CD4-positive, alpha-beta T cell (primary cell): ENCODE results near the gene ADAM10. TPM values are rescaled to one million over a fixed set of nuclear protein-coding genes. Genes with fewer than 3 reads are reported as not detected.

ENCODE experiments used
- ATAC-seq: fragments of 200-7000 bp; cut with Tn5 transposase; one replicate; pipeline ENCODE4 v1.10.0; 2022; ENCODE audit warnings: mild to moderate bottlenecking; ENCODE audit not compliant: poor library complexity
- CTCF ChIA-PET: fragments of 350-600 bp; sonication (Branson Sonifier 250); formaldehyde crosslinking; loops from one replicate; lab custom pipeline; 2021; ENCODE audit warnings: antibody characterized with exemption, inconsistent platforms; lab: Charles Lee
- POLR2A ChIA-PET: fragments of 350-600 bp; sonication (Branson Sonifier 250); formaldehyde crosslinking; loops from one replicate; lab custom pipeline; 2021; ENCODE audit warnings: antibody characterized with exemption, inconsistent platforms; lab: Charles Lee
- DNase-seq, 14 experiments: peaks; one replicate each; pipeline ENCODE4 v3.0.0-alpha.2; 2013 to 2020; ENCODE audit warnings: mixed read lengths in 2 of 14
- H3K27ac ChIP-seq, 2 donors: one replicate each; pipeline versions ENCODE4 v1.5.1 to v1.7.0; 2013; ENCODE audit warnings: low read length in 2 of 2, low read depth in 1 of 2, mild to moderate bottlenecking in 1 of 2
- H3K27me3 ChIP-seq, 2 experiments: 1 replicate in 1 of 2; 2 replicates in 1 of 2; pipeline versions ENCODE4 v1.6.1 to v1.7.0; 2013; ENCODE audit warnings: low read length in 2 of 2, control low read depth in 1 of 2, mild to moderate bottlenecking in 1 of 2, moderate library complexity in 1 of 2; ENCODE audit not compliant: insufficient read depth in 2 of 2, control insufficient read depth in 1 of 2
- H3K36me3 ChIP-seq: one replicate; pipeline ENCODE4 v1.6.1; 2013; ENCODE audit warnings: low read length, control low read depth; ENCODE audit not compliant: insufficient read depth
- H3K4me1 ChIP-seq: one replicate; pipeline ENCODE4 v1.6.1; 2013; ENCODE audit warnings: low read length, control low read depth; ENCODE audit not compliant: insufficient read depth
- H3K4me3 ChIP-seq: one replicate; pipeline ENCODE4 v1.5.1; 2013; ENCODE audit warnings: mild to moderate bottlenecking, low read length, moderate library complexity
- H3K9me3 ChIP-seq, 2 experiments: 1 replicate in 1 of 2; 2 replicates in 1 of 2; pipeline versions ENCODE4 v1.6.1 to v1.7.0; 2013; ENCODE audit warnings: low read length in 2 of 2, mild to moderate bottlenecking in 2 of 2, control low read depth in 1 of 2, moderate library complexity in 1 of 2; ENCODE audit not compliant: control insufficient read depth in 1 of 2, insufficient read depth in 1 of 2
- H3K27ac Mint-ChIP-seq: one replicate; pipeline ENCODE4 v1.8.0; 2020; ENCODE audit warnings: mixed read lengths
- H3K27me3 Mint-ChIP-seq: one replicate; pipeline ENCODE4 v1.8.0; 2021; ENCODE audit warnings: mixed read lengths
- H3K36me3 Mint-ChIP-seq: one replicate; pipeline ENCODE4 v1.8.0; 2021; ENCODE audit warnings: low read depth, mixed read lengths
- H3K4me1 Mint-ChIP-seq: one replicate; pipeline ENCODE4 v1.8.0; 2021; ENCODE audit warnings: low read depth, mixed read lengths
- H3K4me3 Mint-ChIP-seq: one replicate; pipeline ENCODE4 v1.8.0; 2020; ENCODE audit warnings: mild to moderate bottlenecking, mixed read lengths
- H3K9me3 Mint-ChIP-seq: one replicate; pipeline ENCODE4 v1.8.0; 2020; ENCODE audit warnings: mixed read lengths
- CTCF ChIP-seq: fragments of 200-600 bp; IDR thresholded peaks from one replicate; pipeline ENCODE4 v1.8.0; 2022; ENCODE audit warnings: antibody characterized with exemption, mild to moderate bottlenecking
- intact Hi-C, 2 experiments: fragments of 100-400 bp; cut with DNase I in 1 of 2; cut with micrococcal nuclease in 1 of 2; formaldehyde crosslinking; loops; one replicate each; pipeline versions ENCODE4 v1.15.1 to v1.9.0; 2023 to 2025; cut with DNase I, micrococcal nuclease
- total RNA-seq, 174 experiments: library from RNA in 2 of 174; stranded (reverse) in 2 of 174; gene quantifications; one replicate each; pipeline ENCODE4 v1.2.3 and lab custom pipeline; 2021 to 2026

Gene ADAM10
- total RNA-seq, 2 experiments from 2014 or later: 70.5 to 80.4 TPM

DNA sequence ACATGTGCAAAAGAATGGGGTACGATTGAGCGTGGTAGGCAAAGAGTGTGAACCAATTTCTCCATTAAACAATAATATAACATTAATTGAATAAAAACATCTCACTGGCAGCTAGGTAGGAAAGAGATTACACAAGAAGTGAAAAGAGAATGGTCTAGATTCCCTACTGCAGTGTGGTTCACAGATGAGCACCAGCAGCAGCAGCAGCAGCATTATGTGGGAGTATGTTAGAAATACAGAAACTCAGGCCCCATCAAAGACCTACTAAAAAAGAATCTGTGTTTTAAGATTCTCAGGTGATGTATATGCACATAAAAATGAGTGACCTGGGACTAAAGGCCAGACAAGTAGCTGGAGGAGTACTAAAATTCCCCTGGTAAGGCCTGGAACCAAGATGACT lies 118.2 kb downstream of the ADAM10 start:
- H3K4me3 Mint-ChIP-seq: peak overlapping the region; percentile 36
- peaks cover 57% of the 10 kb centered on the region for H3K36me3 Mint-ChIP-seq
- no peak for DNase-seq
- peaks cover 49% of the 10 kb centered on the region for H3K4me1 Mint-ChIP-seq
- H3K4me3 ChIP-seq: no peak overlapping the region
- H3K27ac ChIP-seq: peak overlapping the region in 1 of 2 donors; percentile 19
- TF ChIP-seq CTCF: no peak
- no peaks in the 10 kb centered on the region for H3K4me1 ChIP-seq
- no peaks in the 10 kb centered on the region for H3K27me3 Mint-ChIP-seq
- H3K27ac Mint-ChIP-seq: peak overlapping the region; percentile 98
- no peaks in the 10 kb centered on the region for H3K9me3 ChIP-seq
- no peaks in the 10 kb centered on the region for H3K9me3 Mint-ChIP-seq
- CTCF ChIA-PET: interaction anchor here (1.3 kb wide), 1 partner anchor 111 kb away, joined by 4 read pairs; no protein-coding TSS in a partner anchor
- peaks cover 13% of the 10 kb centered on the region for H3K36me3 ChIP-seq
- intact Hi-C loops: no loop called here
- POLR2A ChIA-PET: interaction anchor here (0.6 kb wide), 1 partner anchor 174 kb away, joined by 3 read pairs; no protein-coding TSS in a partner anchor
- no peak for ATAC-seq
- no peaks in the 10 kb centered on the region for H3K27me3 ChIP-seq

DNA sequence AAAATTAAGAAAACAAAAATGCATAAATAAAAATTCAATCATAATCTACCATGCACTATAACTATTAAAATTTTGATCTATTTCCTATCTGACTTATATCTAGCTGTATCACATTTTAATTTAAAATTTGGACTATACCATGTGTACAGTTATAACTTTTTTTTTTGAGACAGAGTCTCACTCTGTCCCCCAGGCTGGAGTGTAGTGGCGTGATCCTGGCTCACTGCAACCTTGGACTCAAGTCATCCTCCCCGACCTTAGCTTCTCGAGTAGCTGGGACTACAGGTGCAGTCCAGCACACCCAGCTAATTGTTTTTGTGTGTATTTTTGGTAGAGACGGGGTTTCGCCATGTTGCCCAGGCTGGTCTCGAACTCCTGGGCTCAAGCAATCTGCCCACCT lies 119.9 kb downstream of the ADAM10 start:
- Mint-ChIP-seq H3K4me3 (peak overlapping the region; percentile 89), H3K27me3 (no peaks in the 10 kb centered on the region), H3K27ac (peak overlapping the region; percentile 98), H3K36me3 (peaks cover 70% of the 10 kb centered on the region), H3K4me1 (peaks cover 63% of the 10 kb centered on the region), H3K9me3 (no peaks in the 10 kb centered on the region)
- intact Hi-C loops: no loop called here
- ChIA-PET CTCF (interaction anchor here (0.6 kb wide), 1 partner anchor 67 kb away, joined by 3 read pairs; no protein-coding TSS in a partner anchor), POLR2A (interaction anchor here (0.7 to 1.2 kb wide), 3 partner anchors 10 to 141 kb away, joined by 3 to 6 read pairs (median 3); partner anchors contain the start of gene MINDY2)
- Histone ChIP-seq H3K4me3 (no peak overlapping the region), H3K27ac (no peak overlapping the region), H3K4me1 (no peaks in the 10 kb centered on the region), H3K36me3 (peaks cover 14% of the 10 kb centered on the region), H3K9me3 (no peaks in the 10 kb centered on the region), H3K27me3 (no peaks in the 10 kb centered on the region)
- no peak for DNase-seq
- ATAC-seq: no peak
- no peak for TF ChIP-seq CTCF

DNA sequence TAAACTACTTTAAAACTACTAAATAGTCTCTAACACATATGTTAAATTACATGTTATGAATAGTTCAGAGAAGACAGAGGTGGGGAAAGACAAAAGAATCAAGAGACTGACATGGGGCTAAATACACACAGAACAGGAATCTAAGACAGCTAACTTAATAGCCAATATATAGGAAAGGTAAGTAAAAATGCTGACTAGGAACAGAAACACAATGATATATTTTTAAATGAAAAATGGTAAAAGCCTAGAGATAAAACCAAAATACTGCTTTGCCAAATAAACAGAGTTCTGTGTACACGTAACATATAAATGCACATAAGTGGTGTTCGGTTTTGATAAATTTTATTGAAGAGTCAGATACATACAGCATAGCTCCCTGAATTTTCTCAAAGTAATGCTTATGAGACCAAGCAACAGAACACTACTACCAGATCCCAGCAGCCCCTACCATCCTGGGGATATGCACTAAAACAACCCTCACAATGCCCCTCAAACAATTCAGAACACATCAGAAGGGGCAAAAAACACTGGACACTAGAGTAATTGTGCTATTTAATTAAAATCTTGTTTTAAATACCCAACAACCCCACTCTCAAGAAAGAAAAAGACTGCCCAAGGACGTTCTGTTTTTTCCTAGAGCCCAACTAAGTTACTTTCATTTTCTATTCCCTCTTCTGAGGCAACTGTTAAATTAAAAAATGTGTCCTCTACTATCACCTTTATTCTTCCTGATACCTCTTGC lies 121.1 kb downstream of the ADAM10 start:
- H3K36me3 Mint-ChIP-seq: peaks cover 64% of the 10 kb centered on the region
- peak in 3 of 14 experiments; percentile 31 to 54 (median 48) for DNase-seq
- no peaks in the 10 kb centered on the region for H3K27me3 Mint-ChIP-seq
- H3K4me1 Mint-ChIP-seq: peaks cover 67% of the 10 kb centered on the region
- peak overlapping the region; percentile 44 for H3K4me3 ChIP-seq
- no peaks in the 10 kb centered on the region for H3K4me1 ChIP-seq
- POLR2A ChIA-PET: interaction anchor here (0.7 to 1.2 kb wide), 6 partner anchors 11 to 922 kb away, joined by 3 to 8 read pairs (median 4); partner anchors contain the start of genes ADAM10, MINDY2 and POLR2M
- H3K9me3 Mint-ChIP-seq: no peaks in the 10 kb centered on the region
- no peak for TF ChIP-seq CTCF
- ATAC-seq: peak; percentile 64
- H3K27me3 ChIP-seq: no peaks in the 10 kb centered on the region
- H3K4me3 Mint-ChIP-seq: peak overlapping the region; percentile 89
- CTCF ChIA-PET: no interaction called here
- H3K27ac ChIP-seq: peak overlapping the region; percentile 66 to 92
- intact Hi-C loops: no loop called here
- peaks cover 14% of the 10 kb centered on the region for H3K36me3 ChIP-seq
- no peaks in the 10 kb centered on the region for H3K9me3 ChIP-seq
- peak overlapping the region; percentile 98 for H3K27ac Mint-ChIP-seq
